HepG2 (cell line): Measurements from ENCODE around the gene ELP2. TPM values are rescaled to one million over a fixed set of nuclear protein-coding genes. Genes with fewer than 3 reads are reported as not detected.
A peak's percentile ranks its signal among the peaks of the same experiment; 100 is the strongest.

Experiments used
- ARID5B ChIP-seq: IDR thresholded peaks from 2 replicates; pipeline ENCODE4 v1.4.0; 2020; ENCODE audit warnings: mild to moderate bottlenecking, missing genetic modification reagents
- ELF1 ChIP-seq: sonication (generic); formaldehyde crosslinking; IDR thresholded peaks from 2 replicates; pipeline ENCODE4 v1.4.0; 2020; ENCODE audit warnings: missing genetic modification reagents
- ELF3 ChIP-seq: IDR thresholded peaks from 2 replicates; pipeline ENCODE4 v1.6.1; 2016; ENCODE audit warnings: missing genetic modification reagents, missing compliant biosample characterization
- ETV5 ChIP-seq: IDR thresholded peaks from 2 replicates; pipeline ENCODE4 v1.6.1; 2018; ENCODE audit warnings: missing biosample characterization, missing genetic modification reagents, inconsistent platforms, borderline replicate concordance
- HMGA1 ChIP-seq: sonication (generic); formaldehyde crosslinking; conservative IDR thresholded peaks from 2 replicates; pipeline ENCODE4 v1.4.0; 2020; ENCODE audit warnings: missing genetic modification reagents
- HNRNPL ChIP-seq: fragments of 200-400 bp; formaldehyde crosslinking; IDR thresholded peaks from 2 replicates; pipeline ENCODE4 v1.6.1; 2017; ENCODE audit warnings: mild to moderate bottlenecking, low read depth, low read length
- JDP2 ChIP-seq: sonication (generic); formaldehyde crosslinking; IDR thresholded peaks from 2 replicates; pipeline ENCODE4 v1.8.1; 2022; ENCODE audit warnings: missing genetic modification reagents, borderline replicate concordance
- KDM5A ChIP-seq: fragments of 200-600 bp; sonication (generic); IDR thresholded peaks from 2 replicates; pipeline ENCODE4 v1.7.0; 2018; ENCODE audit warnings: antibody characterized with exemption, mild to moderate bottlenecking, low read length, borderline replicate concordance
- KLF15 ChIP-seq: sonication (generic); formaldehyde crosslinking; IDR thresholded peaks from 2 replicates; pipeline ENCODE4 v1.8.1; 2023; ENCODE audit warnings: borderline replicate concordance, mild to moderate bottlenecking, inconsistent platforms, missing genetic modification reagents, mixed read lengths
- LBX2 ChIP-seq: sonication (generic); formaldehyde crosslinking; IDR thresholded peaks from 2 replicates; pipeline ENCODE4 v1.5.0; 2020; ENCODE audit warnings: missing genetic modification reagents, mild to moderate bottlenecking, borderline replicate concordance
- MED1 ChIP-seq: sonication (generic); formaldehyde crosslinking; IDR thresholded peaks from 2 replicates; pipeline ENCODE4 v1.4.0; 2020; ENCODE audit warnings: missing genetic modification reagents
- PITX1 ChIP-seq: sonication (generic); formaldehyde crosslinking; IDR thresholded peaks from 2 replicates; pipeline ENCODE4 v1.5.1; 2020; ENCODE audit warnings: mild to moderate bottlenecking, missing genetic modification reagents
- PLSCR1 ChIP-seq: sonication (generic); formaldehyde crosslinking; IDR thresholded peaks from 2 replicates; pipeline ENCODE4 v1.5.0; 2020; ENCODE audit warnings: missing genetic modification reagents, mild to moderate bottlenecking, borderline replicate concordance
- RAD21 ChIP-seq: fragments of 450-650 bp; formaldehyde crosslinking; IDR thresholded peaks from 2 replicates; pipeline ENCODE4 v1.5.0; 2020; ENCODE audit warnings: mild to moderate bottlenecking
- RARA ChIP-seq: IDR thresholded peaks from 2 replicates; pipeline ENCODE4 v1.6.1; 2016; ENCODE audit warnings: missing genetic modification reagents, missing compliant biosample characterization
- SAP130 ChIP-seq: IDR thresholded peaks from 2 replicates; pipeline ENCODE4 v1.6.1; 2016; ENCODE audit warnings: low read depth
- SNAI1 ChIP-seq: sonication (generic); formaldehyde crosslinking; IDR thresholded peaks from 2 replicates; pipeline ENCODE4 v1.5.0; 2020; ENCODE audit warnings: mild to moderate bottlenecking, missing genetic modification reagents, borderline replicate concordance
- TAF15 ChIP-seq: fragments of 200-400 bp; formaldehyde crosslinking; IDR thresholded peaks from one replicate; pipeline ENCODE4 v1.6.1; 2018; ENCODE audit warnings: mild to moderate bottlenecking, low read depth, low read length; ENCODE audit not compliant: poor library complexity, severe bottlenecking
- THAP11 ChIP-seq: IDR thresholded peaks from 2 replicates; pipeline ENCODE4 v1.6.1; 2016; ENCODE audit warnings: missing biosample characterization, missing genetic modification reagents
- ZNF10 ChIP-seq: sonication (generic); formaldehyde crosslinking; IDR thresholded peaks from 2 replicates; pipeline ENCODE4 v1.4.0; 2020; ENCODE audit warnings: mild to moderate bottlenecking, low read depth, missing genetic modification reagents, borderline replicate concordance
- ZNF124 ChIP-seq: sonication (generic); formaldehyde crosslinking; IDR thresholded peaks from 2 replicates; pipeline ENCODE4 v1.4.0; 2020; ENCODE audit warnings: missing genetic modification reagents
- ZNF24 ChIP-seq: fragments of 450-650 bp; IDR thresholded peaks from 2 replicates; pipeline ENCODE4 v1.6.1; 2017; ENCODE audit warnings: antibody characterized with exemption, mild to moderate bottlenecking
- ZNF292 ChIP-seq: sonication (generic); formaldehyde crosslinking; IDR thresholded peaks from 2 replicates; pipeline ENCODE4 v1.8.1; 2022; ENCODE audit warnings: mild to moderate bottlenecking, low read depth, missing genetic modification reagents, borderline replicate concordance
- ZNF34 ChIP-seq: sonication (generic); formaldehyde crosslinking; IDR thresholded peaks from 2 replicates; pipeline ENCODE4 v1.4.0; 2020; ENCODE audit warnings: mild to moderate bottlenecking, missing genetic modification reagents, borderline replicate concordance
- ZNF569 ChIP-seq: sonication (generic); formaldehyde crosslinking; IDR thresholded peaks from 2 replicates; pipeline ENCODE4 v1.5.0; 2020; ENCODE audit warnings: mild to moderate bottlenecking, missing genetic modification reagents, moderate library complexity, borderline replicate concordance
- ZNF713 ChIP-seq: sonication (generic); formaldehyde crosslinking; IDR thresholded peaks from 2 replicates; pipeline ENCODE4 v1.4.0; 2020; ENCODE audit warnings: mild to moderate bottlenecking, missing genetic modification reagents
- polyA plus RNA-seq, 8 experiments: library from polyadenylated mRNA; depleted of rRNA in 3 of 8; stranded (reverse) in 7 of 8; unstranded in 1 of 8; fragments of >200 nt; fragmentation: Illumina TruSeq in 4 of 8; extraction: Trizol in 4 of 8; gene quantifications; 2 replicates each; pipeline versions ENCODE4 v1.2.1 to v1.2.3, GENCODE V29; 2011 to 2016; ENCODE audit warnings: low read depth in 4 of 8, missing spikeins in 1 of 8, mixed read lengths in 1 of 8; ENCODE audit not compliant: insufficient read depth in 1 of 8
- total RNA-seq, 5 experiments: library from RNA; depleted of rRNA; stranded (reverse); fragments of >200 nt; fragmentation: Illumina TruSeq; extraction: Trizol; gene quantifications; 2 replicates each; pipeline ENCODE4 v1.2.3, GENCODE V29; 2016; ENCODE audit warnings: low read depth in 1 of 5
- TF ChIP-seq, protein P1 (sequence below): sonication (generic); formaldehyde crosslinking; IDR thresholded peaks from 2 replicates; pipeline ENCODE4 v1.5.1; 2020; ENCODE audit warnings: missing genetic modification reagents, mild to moderate bottlenecking, borderline replicate concordance

The ELP2 gene
- total and polyA plus RNA-seq, 2 of the 13 experiments (the other 11 are each of a cell fraction or from before 2014, with no cell fraction given), result 98.7 to 100 TPM

- TF ChIP-seq JDP2 (CRISPR knock-in tag), result no peak
- TF ChIP-seq MED1 (CRISPR knock-in tag), result peak; percentile 92
- TF ChIP-seq, protein P1, sequence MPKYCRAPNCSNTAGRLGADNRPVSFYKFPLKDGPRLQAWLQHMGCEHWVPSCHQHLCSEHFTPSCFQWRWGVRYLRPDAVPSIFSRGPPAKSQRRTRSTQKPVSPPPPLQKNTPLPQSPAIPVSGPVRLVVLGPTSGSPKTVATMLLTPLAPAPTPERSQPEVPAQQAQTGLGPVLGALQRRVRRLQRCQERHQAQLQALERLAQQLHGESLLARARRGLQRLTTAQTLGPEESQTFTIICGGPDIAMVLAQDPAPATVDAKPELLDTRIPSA (CRISPR knock-in tag), result no peak
- 0 out of 2 replicates have a peak, but pooled peaks have one; percentile 40 for TF ChIP-seq ZNF124 (CRISPR knock-in tag)
- TF ChIP-seq HMGA1 (CRISPR knock-in tag), result no peak
- no peak for TF ChIP-seq PLSCR1
- no peak; the same call in 1 of the 2 replicates for TF ChIP-seq KDM5A
- TF ChIP-seq ZNF569 (CRISPR knock-in tag), result no peak
- no peak for TF ChIP-seq ZNF34
- TF ChIP-seq ZNF24, result no peak
- TF ChIP-seq ARID5B (CRISPR knock-in tag), result peak; percentile 98
- no peak for TF ChIP-seq TAF15
- no peak for TF ChIP-seq ZNF10 (CRISPR knock-in tag)
- TF ChIP-seq KLF15 (CRISPR knock-in tag), result no peak
- TF ChIP-seq THAP11 (CRISPR knock-in tag), result peak; percentile 79
- no peak for TF ChIP-seq HNRNPL
- 0 out of 2 replicates have a peak, but pooled peaks have one; percentile 65 for TF ChIP-seq ZNF292 (CRISPR knock-in tag)
- TF ChIP-seq RAD21 (CRISPR knock-in tag), result peak; percentile 49; the same call in 1 of the 2 replicates
- TF ChIP-seq ELF3, result 0 out of 2 replicates have a peak, but pooled peaks have one; percentile 66
- no peak for TF ChIP-seq SNAI1 (CRISPR knock-in tag)
- no peak for TF ChIP-seq ZNF713 (CRISPR knock-in tag)
- peak; percentile 87 for TF ChIP-seq PITX1
- no peak for TF ChIP-seq LBX2
- peak; percentile 34; the same call in 1 of the 2 replicates for TF ChIP-seq ELF1 (CRISPR knock-in tag)
- no peak; the same call in 1 of the 2 replicates for TF ChIP-seq ETV5 (CRISPR knock-in tag)
- peak; percentile 96 for TF ChIP-seq SAP130 (CRISPR knock-in tag)
- TF ChIP-seq RARA (CRISPR knock-in tag), result peak; percentile 79
These were observed 46.5 kb downstream of the ELP2 start (continued) for GRCh38 chr18:36176177-36176584.
